OCI-M1 (cell line): ENCODE data around the gene SCMH1.

Experiments
- DNase-seq: peaks from one replicate; lab custom pipeline; 2025; lab: John Stamatoyannopoulos, UW

The SCMH1 gene

DNA sequence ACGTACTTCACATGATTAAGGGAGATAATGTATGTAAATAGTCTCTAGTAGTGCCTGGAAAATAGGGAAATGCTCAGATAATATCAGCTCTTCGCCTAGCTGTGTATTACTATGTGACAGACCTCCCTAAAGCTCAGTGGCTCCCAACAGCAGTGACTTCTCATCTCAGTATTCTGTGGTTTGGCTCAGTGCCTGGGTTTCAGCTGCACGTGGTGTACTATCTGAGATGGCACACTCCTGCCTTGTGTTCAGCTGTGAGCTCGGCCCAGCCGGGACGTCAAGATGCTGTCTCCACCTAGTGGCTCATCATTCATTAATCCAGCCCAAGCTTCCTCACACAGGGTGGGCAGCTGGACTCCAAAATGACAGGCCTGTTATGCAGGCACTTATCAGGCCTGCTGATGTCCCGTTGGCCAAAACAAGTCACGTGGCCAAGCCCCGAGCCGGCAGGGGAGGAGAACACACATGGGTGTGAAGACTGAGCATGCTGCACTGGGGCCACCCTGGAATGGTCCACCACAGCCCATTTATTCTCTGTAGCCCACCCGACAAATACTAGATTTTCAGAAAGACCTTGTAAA lies 238.4 kb downstream of the SCMH1 start:
- peak; percentile 99 for DNase-seq

- no peak for DNase-seq
These were observed 238.9 kb downstream of the SCMH1 start for GRCh38 chr1:41003127-41003639.

GRCh38 chr1:40998668-40999067 lies 243.4 kb downstream of the SCMH1 start:
- DNase-seq = no peak

DNA sequence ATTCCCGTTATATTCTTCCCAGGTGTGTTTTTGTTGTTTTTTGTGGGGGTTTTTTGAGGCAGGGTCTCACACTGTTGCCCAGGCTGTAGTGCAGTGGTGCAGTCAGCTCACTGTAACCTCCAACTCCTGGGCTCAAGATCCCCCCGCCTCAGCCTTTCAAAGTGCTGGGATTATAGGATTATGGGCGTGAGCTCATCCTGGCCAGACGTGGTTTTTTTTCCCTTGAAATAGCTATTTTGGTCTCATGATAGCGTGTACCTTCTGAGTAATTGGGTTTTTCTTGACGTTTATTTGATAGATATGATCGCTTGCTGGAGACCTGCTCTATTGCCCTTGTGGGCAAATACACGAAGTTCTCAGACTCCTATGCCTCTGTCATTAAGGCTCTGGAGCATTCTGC lies 245.0 kb downstream of the SCMH1 start:
- no peak for DNase-seq

DNA sequence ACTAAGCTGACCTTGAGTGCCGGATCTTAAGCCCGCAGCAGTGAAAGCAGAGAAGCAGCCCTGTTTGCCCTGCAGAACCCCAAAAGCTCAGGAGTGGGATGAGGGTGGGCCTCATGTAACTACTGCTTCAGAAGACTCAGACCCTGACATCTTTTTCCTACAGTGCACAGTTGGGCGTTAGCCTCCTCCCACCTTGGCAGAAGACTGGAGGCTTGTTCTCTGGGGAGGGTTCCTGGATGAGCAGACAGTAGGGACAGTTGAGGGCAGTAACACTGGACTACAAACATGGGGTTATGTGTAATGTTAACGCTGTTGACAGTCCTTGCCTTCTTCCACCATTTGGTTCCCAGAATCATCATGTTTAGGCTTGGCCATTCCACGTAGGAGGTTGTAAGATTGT lies 253.0 kb downstream of the SCMH1 start:
- DNase-seq = no peak

- DNase-seq = no peak
These were observed 253.8 kb downstream of the SCMH1 start for GRCh38 chr1:40988280-40988679.

- no peak for DNase-seq
These were observed 254.4 kb downstream of the SCMH1 start for GRCh38 chr1:40987439-40988276.

- DNase-seq = no peak
These were observed 255.2 kb downstream of the SCMH1 start for GRCh38 chr1:40986956-40987355.

DNA sequence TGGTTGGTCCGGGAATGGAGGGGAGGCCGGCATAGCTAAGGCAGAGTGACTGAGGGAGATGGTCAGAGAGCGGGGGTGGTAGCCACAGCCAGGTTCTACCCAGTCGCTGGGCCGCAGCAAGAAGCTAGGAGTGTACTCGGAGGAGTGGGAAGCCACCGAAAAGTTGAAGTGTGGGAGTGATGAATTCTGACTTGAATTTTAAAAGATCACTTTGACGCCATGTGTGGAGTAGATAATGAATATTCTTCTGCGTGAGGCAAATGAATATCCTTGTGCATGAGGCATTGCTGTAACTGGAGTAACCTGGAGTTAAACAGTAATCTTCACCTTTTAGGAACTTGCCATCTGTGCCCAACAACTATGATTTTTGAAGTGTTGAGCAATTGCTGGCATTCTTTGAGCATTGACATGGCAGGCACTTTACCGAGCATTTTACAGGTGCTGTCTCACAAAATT lies 255.8 kb downstream of the SCMH1 start:
- no peak for DNase-seq

GRCh38 chr1:40985875-40986274 lies 256.2 kb downstream of the SCMH1 start:
- DNase-seq = no peak

DNA sequence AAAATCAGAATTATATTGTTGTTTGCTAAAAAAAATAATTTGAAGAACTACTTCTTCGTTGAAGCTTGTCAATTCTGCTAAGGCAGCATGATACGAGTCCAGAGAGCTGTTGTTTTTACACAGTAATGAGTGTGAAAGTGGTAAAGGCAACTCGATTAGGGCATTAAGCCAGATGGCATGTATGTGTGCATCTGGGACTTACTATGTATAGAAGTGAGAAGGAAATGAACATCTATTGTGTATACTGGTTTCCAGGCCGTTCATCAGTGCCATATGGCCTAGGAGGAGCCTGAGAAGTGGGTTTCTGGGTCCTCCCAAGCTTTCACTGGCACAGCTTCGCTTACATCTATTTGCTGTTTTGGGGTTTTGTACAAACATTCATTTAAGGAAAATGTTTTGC lies 256.9 kb downstream of the SCMH1 start:
- DNase-seq = no peak

DNA sequence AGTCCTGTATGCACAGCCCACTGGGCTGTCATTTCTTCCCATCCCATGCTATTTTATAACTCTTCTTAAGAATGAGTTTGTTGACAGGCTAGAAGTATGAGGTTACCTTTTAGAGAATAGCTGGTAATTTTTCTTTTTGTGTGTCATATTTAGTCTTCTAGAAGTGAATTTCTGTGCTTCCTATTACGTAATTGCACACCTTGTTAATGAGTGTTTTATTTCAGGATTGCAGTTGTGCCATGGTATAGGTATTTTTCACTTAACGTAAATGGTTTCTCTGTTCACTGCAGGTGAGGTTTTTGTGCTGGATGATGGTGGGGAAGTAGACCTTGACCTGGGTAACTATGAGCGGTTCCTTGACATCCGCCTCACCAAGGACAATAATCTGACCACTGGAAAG lies 257.6 kb downstream of the SCMH1 start:
- no peak for DNase-seq

DNA sequence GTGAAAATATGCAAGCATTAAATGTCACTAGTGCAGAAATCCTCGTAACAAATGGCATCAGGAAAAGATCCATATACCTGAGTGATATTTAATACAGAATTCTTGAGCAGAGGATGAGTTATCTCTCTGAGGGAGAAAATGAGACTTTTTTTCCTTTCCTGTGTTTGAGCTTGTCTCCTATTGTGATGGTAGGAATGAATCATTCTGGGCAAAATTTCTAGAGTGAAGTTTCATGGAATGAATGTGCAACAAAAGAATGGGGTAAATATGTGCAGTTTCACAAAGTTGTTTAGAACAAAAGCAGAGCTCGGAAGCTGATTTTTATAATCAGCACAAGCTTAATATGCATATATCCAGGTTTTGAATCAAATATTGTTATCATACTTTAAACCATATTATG lies 258.0 kb downstream of the SCMH1 start:
- no peak for DNase-seq

GRCh38 chr1:40983286-40983685 lies 258.8 kb downstream of the SCMH1 start:
- no peak for DNase-seq

GRCh38 chr1:40982721-40983120 lies 259.4 kb downstream of the SCMH1 start:
- DNase-seq = no peak

DNA sequence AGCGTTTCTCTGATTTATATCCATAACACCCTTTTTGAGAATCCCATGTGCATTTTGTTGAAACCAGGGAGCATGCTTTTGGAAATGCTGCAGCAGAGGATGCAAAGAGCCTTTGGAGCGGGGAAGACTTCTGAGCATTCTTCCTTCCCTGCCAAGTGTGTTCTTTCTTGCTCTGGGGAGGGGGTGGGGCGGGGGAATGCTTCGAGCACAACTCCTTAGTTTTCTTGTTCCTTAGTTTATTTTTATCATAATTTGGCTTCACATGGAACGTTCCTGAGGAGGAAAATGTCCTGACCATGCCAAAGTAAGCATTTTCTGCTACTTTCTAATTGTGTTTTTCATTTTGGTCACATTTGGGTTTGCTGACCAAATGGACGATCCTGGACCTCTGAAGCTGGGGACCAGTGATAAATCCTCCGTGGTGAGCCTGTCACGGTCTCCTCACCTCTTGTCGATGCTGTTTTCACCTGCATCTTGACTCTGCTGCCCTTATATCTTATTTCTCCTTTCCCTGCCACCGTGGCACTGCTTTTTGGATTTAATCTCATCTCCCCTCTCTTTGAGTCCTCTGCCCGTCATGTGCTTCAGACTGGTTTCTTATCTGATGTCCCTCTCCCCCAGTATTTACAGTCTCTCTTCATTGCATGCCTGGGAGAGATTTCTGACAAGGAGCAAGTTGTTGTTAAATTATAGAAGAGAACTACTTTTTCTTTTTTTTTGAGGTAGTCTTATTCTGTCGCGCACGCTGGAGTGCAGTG lies 260.2 kb downstream of the SCMH1 start:
- DNase-seq = peak; percentile 49

DNA sequence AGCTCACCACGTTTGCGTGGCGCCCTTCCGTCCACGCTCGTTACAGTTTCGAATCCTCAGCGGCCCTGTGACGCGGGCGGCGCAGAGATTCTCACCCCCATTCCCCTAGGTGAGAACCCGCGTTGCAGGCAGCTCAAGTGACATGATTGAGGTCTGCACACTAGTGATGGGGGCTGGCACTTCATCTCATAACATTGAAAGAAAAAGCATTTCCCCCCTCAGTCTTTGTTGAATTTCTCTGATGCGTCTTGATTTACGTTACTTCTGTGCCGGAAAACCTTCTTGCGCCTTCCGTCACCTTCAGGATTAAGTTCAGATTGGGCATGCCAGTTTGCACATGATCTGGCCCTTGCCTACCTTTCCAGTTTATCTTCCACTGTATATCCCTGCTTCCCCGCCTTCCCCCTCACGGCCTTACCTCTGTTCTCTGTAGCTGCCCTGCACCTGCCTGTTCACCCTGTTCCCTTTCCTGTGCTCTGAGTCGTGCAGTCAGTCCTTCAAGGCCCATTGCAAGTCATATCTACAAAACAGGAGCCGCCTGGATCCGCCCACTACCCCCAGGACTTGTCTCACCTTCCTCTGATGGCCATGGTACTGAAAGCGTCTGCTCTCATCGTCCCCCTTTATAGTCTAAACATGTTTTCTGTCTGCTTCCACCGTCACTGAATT lies 261.5 kb downstream of the SCMH1 start:
- DNase-seq = peak; percentile 69

GRCh38 chr1:40980068-40980452 lies 262.0 kb downstream of the SCMH1 start:
- no peak for DNase-seq

DNA sequence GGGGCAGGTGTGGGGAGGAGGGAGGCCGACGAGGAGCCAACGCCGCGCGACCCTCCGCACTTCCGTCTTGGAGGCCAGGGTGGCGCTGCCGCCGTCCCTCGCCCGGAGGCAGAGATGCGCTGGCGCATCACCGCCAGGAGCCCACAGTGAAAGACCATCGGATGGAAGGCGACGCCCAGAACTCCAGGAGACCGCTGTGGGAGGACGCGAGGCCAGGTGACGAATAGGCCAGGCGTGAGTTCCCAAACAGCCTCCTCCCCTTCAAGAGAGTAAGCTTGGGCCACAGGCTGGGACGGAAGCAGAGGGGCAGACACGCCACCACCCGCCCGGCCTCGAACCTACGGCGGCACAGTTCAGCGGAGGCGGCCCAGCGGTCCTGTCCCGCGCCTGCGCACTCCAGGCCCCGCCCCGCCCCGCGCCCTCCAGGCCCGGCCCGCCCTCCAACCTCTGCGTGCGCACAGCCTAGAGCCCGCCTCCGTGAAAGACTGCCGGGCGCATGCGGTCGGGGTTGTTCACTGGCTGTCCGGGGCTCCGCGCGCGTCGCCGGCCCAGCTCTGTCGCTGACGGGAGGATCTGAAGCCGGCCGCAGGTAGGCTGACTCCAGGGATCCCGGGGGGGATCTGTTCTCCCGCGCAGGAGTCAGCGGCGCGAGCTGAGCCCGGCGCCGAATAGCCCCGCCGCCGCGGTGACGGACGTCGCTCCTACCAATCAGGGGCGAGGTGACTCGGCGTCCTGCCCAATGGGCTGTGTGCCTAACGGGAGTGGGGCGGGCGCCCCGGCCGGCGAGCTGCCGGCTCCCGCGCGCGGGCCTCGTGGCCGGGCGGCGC lies 262.7 kb downstream of the SCMH1 start, which contains the start of gene CTPS1:
Gene CTPS1 (plus strand): TSS at position 456 of the 827 bp plus-strand sequence. CDS start 3,595 bp downstream, outside the sequence.
- peak; percentile 96 for DNase-seq

GRCh38 chr1:40978886-40979240 lies 263.2 kb downstream of the SCMH1 start:
- DNase-seq = no peak

DNA sequence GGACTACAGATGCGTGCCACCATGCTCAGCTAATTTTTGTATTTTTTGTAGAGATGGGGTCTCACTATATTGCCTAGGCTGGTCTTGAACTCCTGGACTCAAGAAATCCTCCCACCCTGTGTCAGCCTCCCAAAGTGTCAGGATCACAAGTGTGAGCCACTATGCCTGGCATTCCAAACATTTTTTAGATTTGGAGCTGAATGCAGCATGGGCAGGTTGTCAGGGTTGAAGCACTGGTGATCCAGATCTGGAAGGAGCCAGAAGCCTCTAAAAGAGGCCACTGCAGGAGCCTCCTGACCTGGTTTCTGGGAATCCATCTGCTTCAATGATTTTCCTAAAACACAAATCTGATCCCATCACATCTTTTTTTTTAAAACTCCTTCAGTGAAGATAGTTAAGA lies 264.4 kb downstream of the SCMH1 start:
- no peak for DNase-seq
